H9 (cell line): ENCODE measurements around the gene SLC15A3. TPM values are rescaled to one million over a fixed set of nuclear protein-coding genes. Genes with fewer than 3 reads are reported as not detected.
"Not testable (repeated sequence)": the region's sequence is repeated elsewhere in the genome, so short reads cannot be mapped to it uniquely, and the experiment has no call there.

ENCODE experiments used
- DNase-seq: peaks from one replicate; pipeline ENCODE4 v3.0.0-alpha.2; 2017
- H2AFZ ChIP-seq: one replicate; pipeline ENCODE4 v1.6.1; 2013; ENCODE audit warnings: mild to moderate bottlenecking, low read length, control low read depth, moderate library complexity
- H2AK5ac ChIP-seq: 2 replicates; pipeline ENCODE4 v1.6.1; 2013; ENCODE audit warnings: low read length, control low read depth, mixed read lengths; ENCODE audit not compliant: insufficient read length
- H2BK120ac ChIP-seq: one replicate; pipeline ENCODE4 v1.6.1; 2013; ENCODE audit warnings: low read depth, mild to moderate bottlenecking, low read length, control low read depth, inconsistent platforms; ENCODE audit not compliant: poor library complexity, severe bottlenecking
- H2BK12ac ChIP-seq: 2 replicates; pipeline ENCODE4 v1.6.1; 2013; ENCODE audit warnings: low read length, control low read depth, mixed read lengths, low read depth; ENCODE audit not compliant: insufficient read length
- H2BK15ac ChIP-seq: 2 replicates; pipeline ENCODE4 v1.6.1; 2013; ENCODE audit warnings: low read depth, low read length, control low read depth
- H2BK20ac ChIP-seq: one replicate; pipeline ENCODE4 v1.6.1; 2013; ENCODE audit warnings: low read depth, mild to moderate bottlenecking, low read length, control low read depth, inconsistent platforms; ENCODE audit not compliant: poor library complexity, severe bottlenecking
- H2BK5ac ChIP-seq: 2 replicates; pipeline ENCODE4 v1.6.1; 2013; ENCODE audit warnings: low read length, control low read depth, mixed read lengths; ENCODE audit not compliant: insufficient read length
- H3K14ac ChIP-seq: 2 replicates; pipeline ENCODE4 v1.6.1; 2013; ENCODE audit warnings: low read length, control low read depth; ENCODE audit not compliant: insufficient read depth
- H3K18ac ChIP-seq: 2 replicates; pipeline ENCODE4 v1.6.1; 2013; ENCODE audit warnings: low read depth, mild to moderate bottlenecking, mixed read lengths, low read length, control low read depth; ENCODE audit not compliant: insufficient read length
- H3K23ac ChIP-seq: 2 replicates; pipeline ENCODE4 v1.6.1; 2013; ENCODE audit warnings: low read length, control low read depth, mixed read lengths, low read depth; ENCODE audit not compliant: insufficient read length
- H3K23me2 ChIP-seq: 2 replicates; pipeline ENCODE4 v1.6.1; 2013; ENCODE audit warnings: low read depth, mild to moderate bottlenecking, mixed read lengths, low read length, control low read depth; ENCODE audit not compliant: insufficient read length, poor library complexity, severe bottlenecking
- H3K27ac ChIP-seq: 2 replicates; pipeline ENCODE4 v1.5.1; 2013; ENCODE audit warnings: low read length, control low read depth, mixed read lengths, low read depth; ENCODE audit not compliant: insufficient read length
- H3K27me3 ChIP-seq: 2 replicates; pipeline ENCODE4 v1.6.1; 2013; ENCODE audit warnings: low read length, control low read depth, inconsistent platforms; ENCODE audit not compliant: insufficient read depth
- H3K4ac ChIP-seq: 2 replicates; pipeline ENCODE4 v1.6.1; 2013; ENCODE audit warnings: low read depth, mild to moderate bottlenecking, control low read depth, inconsistent platforms, low read length, moderate library complexity
- H3K4me1 ChIP-seq: 2 replicates; pipeline ENCODE4 v1.6.1; 2013; ENCODE audit warnings: low read length, control low read depth, inconsistent platforms; ENCODE audit not compliant: insufficient read depth
- H3K4me2 ChIP-seq: 2 replicates; pipeline ENCODE4 v1.6.1; 2013; ENCODE audit warnings: low read length, control low read depth, mixed read lengths; ENCODE audit not compliant: insufficient read length, insufficient read depth
- H3K56ac ChIP-seq: 2 replicates; pipeline ENCODE4 v1.6.1; 2013; ENCODE audit warnings: low read depth, mild to moderate bottlenecking, mixed read lengths, low read length, control low read depth; ENCODE audit not compliant: insufficient read length
- H3K79me1 ChIP-seq: 2 replicates; pipeline ENCODE4 v1.6.1; 2013; ENCODE audit warnings: low read depth, mild to moderate bottlenecking, moderate library complexity, low read length, control low read depth, inconsistent platforms; ENCODE audit not compliant: insufficient read depth, poor library complexity, severe bottlenecking
- H3K79me2 ChIP-seq: 2 replicates; pipeline ENCODE4 v1.6.1; 2013; ENCODE audit warnings: low read length, control low read depth, inconsistent platforms; ENCODE audit not compliant: insufficient read depth
- H3K9ac ChIP-seq: 2 replicates; pipeline ENCODE4 v1.6.1; 2013; ENCODE audit warnings: low read length, control low read depth, mixed read lengths; ENCODE audit not compliant: insufficient read length; ENCODE audit errors: extremely low read depth
- H3K9me3 ChIP-seq: one replicate; pipeline ENCODE4 v1.6.1; 2013; ENCODE audit warnings: low read depth, low read length, inconsistent platforms; ENCODE audit not compliant: control insufficient read depth
- H3T11ph ChIP-seq: one replicate; pipeline ENCODE4 v1.6.1; 2013; ENCODE audit warnings: mild to moderate bottlenecking, low read length, control low read depth, inconsistent platforms
- H4K20me1 ChIP-seq: one replicate; pipeline ENCODE4 v1.6.1; 2013; ENCODE audit not compliant: control insufficient read depth, insufficient read length, insufficient read depth
- H4K5ac ChIP-seq: 2 replicates; pipeline ENCODE4 v1.6.1; 2013; ENCODE audit warnings: low read depth, mild to moderate bottlenecking, mixed read lengths, low read length, control low read depth; ENCODE audit not compliant: insufficient read length
- H4K8ac ChIP-seq: replicated peaks from 2 replicates; pipeline ENCODE4 v1.6.1; 2013; ENCODE audit warnings: low read length, control low read depth, mixed read lengths, low read depth; ENCODE audit not compliant: insufficient read length
- H4K91ac ChIP-seq: 2 replicates; pipeline ENCODE4 v1.6.1; 2013; ENCODE audit warnings: low read depth, mild to moderate bottlenecking, moderate library complexity, mixed read lengths, low read length, control low read depth; ENCODE audit not compliant: insufficient read length
- H3K27ac Mint-ChIP-seq, 3 experiments: 2 replicates in 2 of 3; 3 replicates in 1 of 3; pipeline ENCODE4 v1.8.0; 2020 to 2021; ENCODE audit warnings: mixed read lengths in 3 of 3, mild to moderate bottlenecking in 1 of 3, moderate library complexity in 1 of 3
- H3K27me3 Mint-ChIP-seq: 2 replicates; pipeline ENCODE4 v1.8.0; 2021; ENCODE audit warnings: low read depth, mild to moderate bottlenecking, moderate library complexity, mixed read lengths
- H3K36me3 Mint-ChIP-seq, 3 experiments: 2 replicates in 2 of 3; 3 replicates in 1 of 3; pipeline ENCODE4 v1.8.0; 2020 to 2021; ENCODE audit warnings: low read depth in 3 of 3, mixed read lengths in 3 of 3; ENCODE audit not compliant: insufficient read depth in 1 of 3
- H3K4me1 Mint-ChIP-seq, 2 experiments: 2 replicates each; pipeline ENCODE4 v1.8.0; 2020; ENCODE audit warnings: mixed read lengths in 2 of 2
- H3K4me3 Mint-ChIP-seq, 2 experiments: 2 replicates in 1 of 2; 3 replicates in 1 of 2; pipeline ENCODE4 v1.8.0; 2020 to 2021; ENCODE audit warnings: mild to moderate bottlenecking in 2 of 2, mixed read lengths in 2 of 2, moderate library complexity in 1 of 2
- H3K9me3 Mint-ChIP-seq, 2 experiments: 2 replicates in 1 of 2; 3 replicates in 1 of 2; pipeline ENCODE4 v1.8.0; 2020; ENCODE audit warnings: mild to moderate bottlenecking in 2 of 2, mixed read lengths in 2 of 2, moderate library complexity in 1 of 2
- CTCF ChIP-seq: fragments of 200-600 bp; sonication (generic); conservative IDR thresholded peaks from 3 replicates; pipeline ENCODE4 v1.8.0; 2021; ENCODE audit warnings: antibody characterized with exemption, mild to moderate bottlenecking
- whole genome bisulfite sequencing: extraction: QIAGEN DNeasy Blood & Tissue Kit; methylation state at CpG from one replicate; pipeline ENCODE4 v1.1.7; 2013; ENCODE audit warnings: missing lambda C conversion rate, low lambda C conversion rate, mixed read lengths; ENCODE audit not compliant: insufficient read length; ENCODE audit errors: extremely low coverage; 5-methylcytosine and 5-hydroxymethylcytosine counted together
- total RNA-seq: library from RNA; stranded (reverse); gene quantifications from 2 replicates; pipeline ENCODE4 v1.2.1, GENCODE V29; 2021

The SLC15A3 gene
- total RNA-seq, 1 experiment from 2014 or later: 7.0 TPM

- H4K5ac ChIP-seq: no peak overlapping the region
- H2BK12ac ChIP-seq: no peak overlapping the region
- no peak overlapping the region for H4K8ac ChIP-seq
- no peak overlapping the region for H3K27ac ChIP-seq
- H3K14ac ChIP-seq: no peak overlapping the region
- no peaks in the 10 kb centered on the region for H3K27me3 ChIP-seq
- H3K56ac ChIP-seq: no peak overlapping the region
- no peak overlapping the region for H3K23ac ChIP-seq
- H2BK120ac ChIP-seq: no peak overlapping the region
- no peaks in the 10 kb centered on the region for H3K79me1 ChIP-seq
- DNase-seq: no peak
- H3T11ph ChIP-seq: no peak overlapping the region
- Mint-ChIP-seq H3K27ac (no peak overlapping the region), H3K27me3 (peaks cover 15% of the 10 kb centered on the region), H3K9me3 (peaks cover 0 to 3% of the 10 kb centered on the region in 2 experiments; a peak in 1 of 5 replicates), H3K4me1 (no peaks in the 10 kb centered on the region), H3K4me3 (no peak overlapping the region), H3K36me3 (no peaks in the 10 kb centered on the region)
- no peak overlapping the region for H2AK5ac ChIP-seq
- H3K4ac ChIP-seq: no peak overlapping the region
- H2AFZ ChIP-seq: no peak overlapping the region
- no peaks in the 10 kb centered on the region for H3K23me2 ChIP-seq
- H3K9ac ChIP-seq: no peak overlapping the region
- no peaks in the 10 kb centered on the region for H3K9me3 ChIP-seq
- no peak for TF ChIP-seq CTCF
- no peak overlapping the region for H2BK20ac ChIP-seq
- H3K18ac ChIP-seq: no peak overlapping the region
- no peak overlapping the region for H3K4me2 ChIP-seq
- no peak overlapping the region for H2BK5ac ChIP-seq
- no CpG with 5 or more reads among the region's 6 CpGs for WGBS
- H4K91ac ChIP-seq: no peak overlapping the region
- no peaks in the 10 kb centered on the region for H3K79me2 ChIP-seq
- no peaks in the 10 kb centered on the region for H3K4me1 ChIP-seq
- H4K20me1 ChIP-seq: no peaks in the 10 kb centered on the region
- no peak overlapping the region for H2BK15ac ChIP-seq
Observed at GRCh38 chr11:60974726-60975125, 22.8 kb upstream of the SLC15A3 start.

- not testable (repeated sequence) for H4K8ac ChIP-seq, H3K9ac ChIP-seq, H2AK5ac ChIP-seq, H3K27ac ChIP-seq, H2BK120ac ChIP-seq, H3K4ac ChIP-seq, H3K27me3 ChIP-seq, H3K4me2 ChIP-seq, H2BK20ac ChIP-seq, H3K4me3 Mint-ChIP-seq, H4K5ac ChIP-seq, H3T11ph ChIP-seq, H2BK5ac ChIP-seq, H3K9me3 Mint-ChIP-seq, H4K91ac ChIP-seq, H3K36me3 Mint-ChIP-seq, H3K56ac ChIP-seq, H2BK15ac ChIP-seq, H3K9me3 ChIP-seq, H4K20me1 ChIP-seq, H2AFZ ChIP-seq, H3K27ac Mint-ChIP-seq, H3K79me1 ChIP-seq, H2BK12ac ChIP-seq, DNase-seq, H3K18ac ChIP-seq, H3K4me1 Mint-ChIP-seq, H3K79me2 ChIP-seq, H3K4me1 ChIP-seq, H3K23ac ChIP-seq, H3K14ac ChIP-seq, H3K23me2 ChIP-seq
- H3K27me3 Mint-ChIP-seq: peaks cover 16% of the 10 kb centered on the region
- WGBS: no CpG with 5 or more reads among the region's 13 CpGs
Observed at GRCh38 chr11:60974316-60974715, 22.3 kb upstream of the SLC15A3 start.
